Measurements from ENCODE around the gene WWOX.

The WWOX gene

DNA sequence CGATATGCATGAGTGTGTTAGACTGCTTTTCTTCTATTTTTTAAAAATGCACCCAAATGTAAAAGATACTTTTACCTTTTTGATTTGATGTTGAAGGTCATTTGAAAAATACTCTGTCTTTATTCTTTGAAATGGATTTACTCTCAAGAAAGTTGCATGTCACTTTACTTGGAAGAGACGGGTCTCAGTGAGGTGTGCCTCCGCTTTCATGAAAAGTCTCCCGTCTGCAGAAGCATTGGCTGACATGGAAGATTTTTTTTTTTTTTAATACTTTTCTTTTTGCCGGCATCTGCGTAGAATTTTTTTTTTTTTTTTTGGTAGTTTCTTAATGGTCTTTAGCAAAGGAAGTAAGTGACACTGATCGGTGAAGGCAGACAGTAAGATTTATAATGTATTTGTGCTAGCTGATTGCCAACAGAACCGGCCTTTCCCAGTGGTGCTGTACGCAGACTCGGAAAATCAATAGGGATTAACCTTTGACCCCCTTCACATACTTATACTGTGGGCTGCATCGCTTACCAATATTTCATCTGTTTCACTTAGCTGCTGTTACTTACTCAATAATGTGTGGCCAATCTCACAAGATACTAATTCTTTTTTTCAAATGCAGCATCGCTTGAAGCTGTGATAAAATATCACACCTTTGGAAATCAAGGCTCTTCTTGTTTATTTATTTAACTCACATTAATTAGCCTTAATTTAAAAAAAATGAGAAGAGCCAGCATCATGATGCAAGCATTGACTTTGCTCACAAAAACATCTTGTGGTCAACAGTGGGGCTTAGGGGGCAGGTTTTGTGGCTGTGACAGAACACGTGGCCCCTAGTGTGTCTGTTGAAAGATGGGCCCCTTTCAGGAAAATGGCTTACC, 383.9 kb downstream of the WWOX start:
- TF ChIP-seq, protein P1, sequence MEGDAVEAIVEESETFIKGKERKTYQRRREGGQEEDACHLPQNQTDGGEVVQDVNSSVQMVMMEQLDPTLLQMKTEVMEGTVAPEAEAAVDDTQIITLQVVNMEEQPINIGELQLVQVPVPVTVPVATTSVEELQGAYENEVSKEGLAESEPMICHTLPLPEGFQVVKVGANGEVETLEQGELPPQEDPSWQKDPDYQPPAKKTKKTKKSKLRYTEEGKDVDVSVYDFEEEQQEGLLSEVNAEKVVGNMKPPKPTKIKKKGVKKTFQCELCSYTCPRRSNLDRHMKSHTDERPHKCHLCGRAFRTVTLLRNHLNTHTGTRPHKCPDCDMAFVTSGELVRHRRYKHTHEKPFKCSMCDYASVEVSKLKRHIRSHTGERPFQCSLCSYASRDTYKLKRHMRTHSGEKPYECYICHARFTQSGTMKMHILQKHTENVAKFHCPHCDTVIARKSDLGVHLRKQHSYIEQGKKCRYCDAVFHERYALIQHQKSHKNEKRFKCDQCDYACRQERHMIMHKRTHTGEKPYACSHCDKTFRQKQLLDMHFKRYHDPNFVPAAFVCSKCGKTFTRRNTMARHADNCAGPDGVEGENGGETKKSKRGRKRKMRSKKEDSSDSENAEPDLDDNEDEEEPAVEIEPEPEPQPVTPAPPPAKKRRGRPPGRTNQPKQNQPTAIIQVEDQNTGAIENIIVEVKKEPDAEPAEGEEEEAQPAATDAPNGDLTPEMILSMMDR (IDR thresholded peaks at IDR 0.05; ENCODE audit: insufficient read depth, missing control alignments): no peak
- DNase-seq (ENCODE audit: insufficient read length, low spot score) (no peak), FAIRE-seq (no peak)

DNA sequence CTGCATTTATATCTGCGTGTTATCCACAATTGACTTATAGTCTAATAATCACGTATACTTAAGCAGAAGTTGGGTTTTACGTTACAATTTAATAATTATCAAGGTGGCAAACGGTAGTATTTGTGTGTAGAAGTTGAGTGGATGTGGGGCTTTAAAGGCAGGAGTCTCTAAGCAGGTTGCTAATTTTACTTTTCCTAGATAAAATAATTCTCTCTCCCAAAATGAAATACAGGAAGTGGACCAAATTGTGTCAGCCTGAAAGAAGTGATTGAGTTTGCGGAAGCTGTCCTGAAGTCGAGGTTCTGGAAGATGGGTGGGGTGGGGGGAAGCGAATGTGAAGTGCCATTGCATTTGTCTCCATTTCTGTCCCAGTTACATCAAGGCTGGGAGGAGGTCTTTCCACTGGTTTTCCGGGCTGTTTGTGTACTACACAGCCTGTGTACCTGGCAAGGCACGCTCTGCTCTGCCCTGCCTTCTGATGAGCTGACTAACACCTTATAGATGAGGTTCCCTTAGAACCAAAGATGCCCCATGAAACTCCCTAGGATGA, 385.1 kb downstream of the WWOX start:
- TF ChIP-seq, protein P1 (IDR thresholded peaks at IDR 0.05; ENCODE audit: insufficient read depth, missing control alignments): no peak
- FAIRE-seq (no peak), DNase-seq (ENCODE audit: insufficient read length, low spot score) (no peak)

- FAIRE-seq (no peak), DNase-seq (ENCODE audit: insufficient read length, low spot score) (no peak)
- TF ChIP-seq, protein P1 (IDR thresholded peaks at IDR 0.05; ENCODE audit: insufficient read depth, missing control alignments): no peak
Observed at GRCh38 chr16:78485188-78485916, 385.9 kb downstream of the WWOX start.

GRCh38 chr16:78485917-78486257, 386.4 kb downstream of the WWOX start:
- TF ChIP-seq, protein P1 (IDR thresholded peaks at IDR 0.05; ENCODE audit: insufficient read depth, missing control alignments): no peak
- DNase-seq (ENCODE audit: insufficient read length, low spot score): no peak
- no peak for FAIRE-seq

GRCh38 chr16:78487471-78487870, 388.0 kb downstream of the WWOX start:
- FAIRE-seq (no peak), DNase-seq (ENCODE audit: insufficient read length, low spot score) (no peak)
- TF ChIP-seq, protein P1 (IDR thresholded peaks at IDR 0.05; ENCODE audit: insufficient read depth, missing control alignments): no peak

DNA sequence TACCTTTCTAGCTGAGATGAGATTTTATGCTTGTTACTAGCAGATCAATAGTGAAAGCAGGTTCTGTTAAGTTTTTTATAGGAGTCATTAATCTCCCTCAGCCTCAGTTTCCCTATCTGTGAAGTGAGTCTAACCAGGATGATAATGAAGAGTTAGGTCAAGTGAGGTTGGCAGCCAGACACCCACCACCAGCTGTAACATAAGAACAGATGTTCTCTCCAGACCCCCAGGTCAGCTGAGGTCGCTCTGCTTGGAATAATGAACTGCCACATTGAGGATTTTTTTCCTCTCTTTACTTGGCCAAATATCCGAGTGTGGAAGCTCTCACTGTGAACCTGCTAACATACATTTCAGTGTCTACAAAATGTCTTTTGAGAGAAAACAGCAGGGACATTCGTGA, 389.6 kb downstream of the WWOX start:
- no peak for FAIRE-seq
- TF ChIP-seq, protein P1 (IDR thresholded peaks at IDR 0.05; ENCODE audit: insufficient read depth, missing control alignments): no peak
- no peak for DNase-seq (ENCODE audit: insufficient read length, low spot score)
